ENCODE results near the gene ATG16L1. TPM values are rescaled to one million over a fixed set of nuclear protein-coding genes. Genes with fewer than 3 reads are reported as not detected.

ATG16L1 gene
- total and polyA plus RNA-seq, 2 of the 4 experiments (the other 2 are of a cell fraction), result 20.0 to 26.2 TPM

DNA sequence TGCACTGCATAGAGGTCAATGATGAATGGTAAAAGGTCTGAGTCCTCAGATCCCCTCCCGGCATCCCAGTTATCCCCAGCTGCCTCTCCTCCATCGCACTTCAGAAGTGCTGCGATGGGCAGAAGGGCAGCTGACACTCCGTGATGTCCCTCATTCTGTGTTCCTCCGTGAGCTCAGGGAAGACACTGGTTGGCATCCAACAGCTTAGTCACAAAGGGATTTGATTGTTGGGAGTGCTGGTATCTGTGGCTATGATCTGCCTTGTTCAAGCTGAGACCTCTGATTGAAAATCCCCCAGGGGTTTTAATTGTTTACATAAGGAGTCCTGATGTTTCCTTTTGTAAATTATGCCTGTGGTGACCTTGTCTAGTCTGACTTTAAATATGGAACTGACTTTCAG lies 37.2 kb downstream of the ATG16L1 start:
- ChIA-PET CTCF (interaction anchor here (0.6 kb wide), 1 partner anchor 635 kb away, joined by 3 read pairs; no protein-coding TSS in a partner anchor), POLR2A (ENCODE audit: unreplicated experiment) (no interaction called here)
- no peak overlapping the region for H4K91ac ChIP-seq (ENCODE audit: insufficient read depth, low read depth, low read length)
- H3K14ac ChIP-seq (replicated peaks; ENCODE audit: low read depth, low read length), result no peak overlapping the region
- TF ChIP-seq, protein P1, sequence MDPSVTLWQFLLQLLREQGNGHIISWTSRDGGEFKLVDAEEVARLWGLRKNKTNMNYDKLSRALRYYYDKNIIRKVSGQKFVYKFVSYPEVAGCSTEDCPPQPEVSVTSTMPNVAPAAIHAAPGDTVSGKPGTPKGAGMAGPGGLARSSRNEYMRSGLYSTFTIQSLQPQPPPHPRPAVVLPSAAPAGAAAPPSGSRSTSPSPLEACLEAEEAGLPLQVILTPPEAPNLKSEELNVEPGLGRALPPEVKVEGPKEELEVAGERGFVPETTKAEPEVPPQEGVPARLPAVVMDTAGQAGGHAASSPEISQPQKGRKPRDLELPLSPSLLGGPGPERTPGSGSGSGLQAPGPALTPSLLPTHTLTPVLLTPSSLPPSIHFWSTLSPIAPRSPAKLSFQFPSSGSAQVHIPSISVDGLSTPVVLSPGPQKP (IDR thresholded peaks at IDR 0.05; ENCODE audit: borderline replicate concordance, low read depth, low read length), result no peak
- TF ChIP-seq FOS (IDR thresholded peaks at IDR 0.05; ENCODE audit: low read depth, low read length), result no peak
- no peak for TF ChIP-seq SMC3 (IDR thresholded peaks at IDR 0.05; ENCODE audit: low read depth, low read length)
- TF ChIP-seq POLR2A (IDR thresholded peaks at IDR 0.05; ENCODE audit: low read depth, low read length), result no peak
- no peak for TF ChIP-seq NFE2L2 (IDR thresholded peaks at IDR 0.05; ENCODE audit: low read depth, low read length)
- TF ChIP-seq, protein P2, sequence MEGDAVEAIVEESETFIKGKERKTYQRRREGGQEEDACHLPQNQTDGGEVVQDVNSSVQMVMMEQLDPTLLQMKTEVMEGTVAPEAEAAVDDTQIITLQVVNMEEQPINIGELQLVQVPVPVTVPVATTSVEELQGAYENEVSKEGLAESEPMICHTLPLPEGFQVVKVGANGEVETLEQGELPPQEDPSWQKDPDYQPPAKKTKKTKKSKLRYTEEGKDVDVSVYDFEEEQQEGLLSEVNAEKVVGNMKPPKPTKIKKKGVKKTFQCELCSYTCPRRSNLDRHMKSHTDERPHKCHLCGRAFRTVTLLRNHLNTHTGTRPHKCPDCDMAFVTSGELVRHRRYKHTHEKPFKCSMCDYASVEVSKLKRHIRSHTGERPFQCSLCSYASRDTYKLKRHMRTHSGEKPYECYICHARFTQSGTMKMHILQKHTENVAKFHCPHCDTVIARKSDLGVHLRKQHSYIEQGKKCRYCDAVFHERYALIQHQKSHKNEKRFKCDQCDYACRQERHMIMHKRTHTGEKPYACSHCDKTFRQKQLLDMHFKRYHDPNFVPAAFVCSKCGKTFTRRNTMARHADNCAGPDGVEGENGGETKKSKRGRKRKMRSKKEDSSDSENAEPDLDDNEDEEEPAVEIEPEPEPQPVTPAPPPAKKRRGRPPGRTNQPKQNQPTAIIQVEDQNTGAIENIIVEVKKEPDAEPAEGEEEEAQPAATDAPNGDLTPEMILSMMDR (conservative IDR thresholded peaks at IDR 0.05; ENCODE audit: low read depth, low read length), result no peak
- no peak for TF ChIP-seq CHD1 (IDR thresholded peaks at IDR 0.05; ENCODE audit: low read depth, low read length)
- no peak for TF ChIP-seq CEBPB (IDR thresholded peaks at IDR 0.05; ENCODE audit: low read depth, low read length)
- TF ChIP-seq USF2 (IDR thresholded peaks at IDR 0.05; ENCODE audit: low read depth, low read length), result no peak
- no peak overlapping the region for H3K4me2 ChIP-seq (ENCODE audit: low read depth, low read length)
- H4K20me1 ChIP-seq (ENCODE audit: insufficient read depth, low read length), result peaks cover 5% of the 10 kb centered on the region; the same call in 1 of the 2 replicates
- H3K27me3 ChIP-seq (ENCODE audit: control insufficient read depth, insufficient read depth, low read length), result no peaks in the 10 kb centered on the region
- no peak overlapping the region for H2AK9ac ChIP-seq (replicated peaks; ENCODE audit: low read depth, low read length, poor library complexity)
- no peak overlapping the region for H3K27ac ChIP-seq (ENCODE audit: insufficient read depth, low read length)
- H2AK5ac ChIP-seq (ENCODE audit: low read depth, low read length), result no peak overlapping the region
- peaks cover 6% of the 10 kb centered on the region; the same call in 1 of the 2 replicates for H3K4me1 ChIP-seq (ENCODE audit: control insufficient read depth, insufficient read depth, low read length)
- no peak overlapping the region for H4K5ac ChIP-seq (ENCODE audit: low read depth, low read length)
- peaks cover 13% of the 10 kb centered on the region; the same call in 1 of the 2 replicates for H3K9me1 ChIP-seq (ENCODE audit: insufficient read depth, low read length)
- H3K9me3 ChIP-seq (ENCODE audit: control insufficient read depth, insufficient read depth, low read length), result no peaks in the 10 kb centered on the region
- no peak overlapping the region for H2BK15ac ChIP-seq (ENCODE audit: low read depth, low read length)
- WGBS, 2 experiments (ENCODE audit: extremely low coverage in 2 of 2, insufficient read length in 1 of 2), result 60% methylated on average over 1 of the region's 5 CpGs; no CpG with 5 or more reads in 1 of the 2 experiments
- no peak overlapping the region for H3K56ac ChIP-seq (ENCODE audit: extremely low read depth, insufficient read depth, low read length)
- H3K18ac ChIP-seq (ENCODE audit: low read depth, low read length), result no peak overlapping the region
- H3K79me1 ChIP-seq (ENCODE audit: low read depth in 1 of 2, low read length in 2 of 2), result peaks cover 6 to 10% of the 10 kb centered on the region in 2 experiments; a peak in 2 of 4 replicates
- in situ Hi-C loops (cut with MboI; ENCODE audit: low sequenced_read_pairs) (loop anchor here (10.0 kb wide), 1 partner anchor 156 kb away; no protein-coding TSS in a partner anchor), dilution Hi-C loops (cut with HindIII; ENCODE audit: low sequenced_read_pairs, unreplicated experiment) (no loop called here), intact Hi-C loops (cut with micrococcal nuclease) (no loop called here)
- no peak for DNase-seq
- no peak overlapping the region for H3K9ac ChIP-seq (ENCODE audit: low read depth, low read length)
- no peak overlapping the region for H4K8ac ChIP-seq (ENCODE audit: low read depth in 2 of 2, low read length in 2 of 2)
- H3K36me3 ChIP-seq (ENCODE audit: control insufficient read depth, insufficient read depth, low read length), result peaks cover 53% of the 10 kb centered on the region
- BruUV-seq (replicated peaks), result no TSS peak
- no peak overlapping the region for H2BK5ac ChIP-seq (ENCODE audit: low read depth, low read length, poor library complexity, severe bottlenecking)
- no peak overlapping the region for H3K4ac ChIP-seq (ENCODE audit: low read depth, low read length)
- no peak overlapping the region for H2BK20ac ChIP-seq (ENCODE audit: low read depth, low read length)
- H3K4me3 ChIP-seq (ENCODE audit: insufficient read depth, low read depth, low read length), result no peak overlapping the region
- H2BK120ac ChIP-seq (ENCODE audit: low read depth, low read length), result no peak overlapping the region
- H3K23ac ChIP-seq (ENCODE audit: low read depth, low read length), result no peak overlapping the region
- ATAC-seq (ENCODE audit: low read depth), result no peak
- no peak overlapping the region for H2AFZ ChIP-seq (replicated peaks; ENCODE audit: low read length, poor library complexity)

Measured in IMR-90 (cell line).